Effector memory CD8-positive, alpha-beta T cell (primary cell): ENCODE data around the gene ZNFX1.

Experiments
- ATAC-seq: fragments of 150-1000 bp; cut with Tn5 transposase; replicated peaks from 2 replicates; pipeline ENCODE4 v1.10.0; 2021; ENCODE audit warnings: mild to moderate bottlenecking, moderate library complexity
- DNase-seq, 3 experiments: peaks; one replicate each; pipeline ENCODE4 v3.0.0; 2021
- H3K27ac Mint-ChIP-seq, 2 donors: one replicate each; pipeline ENCODE4 v1.8.0; 2022; ENCODE audit warnings: mild to moderate bottlenecking in 2 of 2, mixed read lengths in 2 of 2, moderate library complexity in 2 of 2
- H3K27me3 Mint-ChIP-seq, 2 donors: one replicate each; pipeline ENCODE4 v1.8.0; 2022; ENCODE audit warnings: mixed read lengths in 2 of 2
- H3K36me3 Mint-ChIP-seq: one replicate; pipeline ENCODE4 v1.8.0; 2022; ENCODE audit warnings: mild to moderate bottlenecking, moderate library complexity, mixed read lengths; ENCODE audit not compliant: insufficient read depth
- H3K4me1 Mint-ChIP-seq, 2 donors: one replicate each; pipeline ENCODE4 v1.8.0; 2022; ENCODE audit warnings: low read depth in 2 of 2, mixed read lengths in 2 of 2
- H3K4me3 Mint-ChIP-seq, 2 donors: one replicate each; pipeline ENCODE4 v1.8.0; 2022; ENCODE audit warnings: mild to moderate bottlenecking in 2 of 2, mixed read lengths in 2 of 2, moderate library complexity in 2 of 2
- H3K9me3 Mint-ChIP-seq, 2 donors: one replicate each; pipeline ENCODE4 v1.8.0; 2022; ENCODE audit warnings: mixed read lengths in 2 of 2

ZNFX1 gene

DNA sequence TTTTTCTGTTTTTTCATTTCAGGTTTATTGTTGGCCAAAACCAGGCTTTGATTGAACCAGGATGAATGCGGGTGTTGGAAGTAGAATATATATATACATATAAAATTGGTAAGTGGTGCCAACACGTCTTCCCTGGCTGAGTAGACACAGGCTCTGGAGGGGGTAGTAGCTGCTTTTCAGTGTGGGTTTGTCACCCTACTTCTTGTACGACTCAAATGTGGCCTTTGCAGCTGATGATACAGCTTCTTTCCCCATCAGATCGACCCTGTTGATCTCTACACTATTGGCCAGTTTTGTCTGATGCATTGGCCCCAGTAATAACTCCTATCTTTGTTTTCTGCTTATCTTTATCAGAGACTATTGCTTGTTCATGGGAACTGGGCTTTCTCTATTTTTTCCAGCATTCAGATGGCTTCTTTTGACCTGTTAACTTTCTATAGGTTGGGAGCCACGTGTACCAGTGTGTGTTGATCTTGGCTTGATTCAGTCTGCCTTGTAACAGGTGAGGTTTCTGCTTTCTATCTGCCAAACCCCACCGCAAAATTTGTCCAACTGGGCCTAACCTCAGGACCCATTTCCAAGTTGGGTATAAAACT is 2.7 kb upstream of the ZNFX1 start:
- ATAC-seq (no peak), DNase-seq (no peak)
- H3K4me3 Mint-ChIP-seq, result peak overlapping the region; percentile 86 to 94
- H3K36me3 Mint-ChIP-seq, result peaks cover 93% of the 10 kb centered on the region
- peak overlapping the region; percentile 79 to 89 for H3K27ac Mint-ChIP-seq
- peaks cover 75 to 83% of the 10 kb centered on the region in 2 donors for H3K4me1 Mint-ChIP-seq
- peaks cover 8 to 32% of the 10 kb centered on the region in 2 donors for H3K9me3 Mint-ChIP-seq
- no peaks in the 10 kb centered on the region for H3K27me3 Mint-ChIP-seq

DNA sequence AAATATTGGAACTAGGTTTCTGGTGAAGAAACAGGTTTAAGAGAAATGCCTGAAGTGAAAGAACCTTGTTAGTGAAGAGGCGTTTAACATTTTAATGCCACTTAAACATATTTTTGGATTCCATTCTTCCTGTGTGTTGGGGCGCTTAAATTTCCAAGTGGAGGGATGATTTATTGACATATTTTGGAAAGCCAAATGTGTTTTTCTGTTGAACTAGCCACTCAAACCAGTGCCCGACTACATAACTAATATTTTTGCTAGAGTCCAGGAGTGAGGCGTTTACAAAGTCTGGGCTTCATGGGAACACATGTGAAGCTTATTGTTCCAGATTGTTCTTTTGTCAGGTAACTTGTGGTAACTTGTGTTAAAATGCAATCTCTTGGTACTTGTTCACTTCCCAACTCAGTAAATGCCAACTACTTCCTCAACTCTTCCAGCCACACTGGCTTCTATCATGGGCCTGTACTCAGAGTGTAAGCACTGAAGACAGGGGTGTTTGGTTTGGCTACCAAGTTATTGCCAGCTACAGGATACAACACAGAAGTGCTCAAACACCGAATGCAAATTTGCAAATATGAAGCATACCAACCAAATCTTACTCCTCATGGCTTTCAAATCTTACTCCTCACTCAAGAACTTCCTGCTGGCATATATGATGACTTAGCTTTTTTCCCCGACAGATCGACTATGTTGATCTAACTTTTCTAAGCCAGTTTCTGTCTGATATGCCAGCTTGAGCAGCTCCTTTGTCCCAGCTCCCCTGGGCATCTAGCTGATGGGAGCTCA is 2.0 kb upstream of the ZNFX1 start:
- H3K9me3 Mint-ChIP-seq, result peaks cover 8 to 27% of the 10 kb centered on the region in 2 donors
- peaks cover 93% of the 10 kb centered on the region for H3K36me3 Mint-ChIP-seq
- DNase-seq (no peak), ATAC-seq (no peak)
- H3K4me3 Mint-ChIP-seq, result peak overlapping the region; percentile 86 to 94
- H3K27ac Mint-ChIP-seq, result peak overlapping the region; percentile 98 to 100
- H3K4me1 Mint-ChIP-seq, result peaks cover 72 to 83% of the 10 kb centered on the region in 2 donors
- H3K27me3 Mint-ChIP-seq, result no peaks in the 10 kb centered on the region

DNA sequence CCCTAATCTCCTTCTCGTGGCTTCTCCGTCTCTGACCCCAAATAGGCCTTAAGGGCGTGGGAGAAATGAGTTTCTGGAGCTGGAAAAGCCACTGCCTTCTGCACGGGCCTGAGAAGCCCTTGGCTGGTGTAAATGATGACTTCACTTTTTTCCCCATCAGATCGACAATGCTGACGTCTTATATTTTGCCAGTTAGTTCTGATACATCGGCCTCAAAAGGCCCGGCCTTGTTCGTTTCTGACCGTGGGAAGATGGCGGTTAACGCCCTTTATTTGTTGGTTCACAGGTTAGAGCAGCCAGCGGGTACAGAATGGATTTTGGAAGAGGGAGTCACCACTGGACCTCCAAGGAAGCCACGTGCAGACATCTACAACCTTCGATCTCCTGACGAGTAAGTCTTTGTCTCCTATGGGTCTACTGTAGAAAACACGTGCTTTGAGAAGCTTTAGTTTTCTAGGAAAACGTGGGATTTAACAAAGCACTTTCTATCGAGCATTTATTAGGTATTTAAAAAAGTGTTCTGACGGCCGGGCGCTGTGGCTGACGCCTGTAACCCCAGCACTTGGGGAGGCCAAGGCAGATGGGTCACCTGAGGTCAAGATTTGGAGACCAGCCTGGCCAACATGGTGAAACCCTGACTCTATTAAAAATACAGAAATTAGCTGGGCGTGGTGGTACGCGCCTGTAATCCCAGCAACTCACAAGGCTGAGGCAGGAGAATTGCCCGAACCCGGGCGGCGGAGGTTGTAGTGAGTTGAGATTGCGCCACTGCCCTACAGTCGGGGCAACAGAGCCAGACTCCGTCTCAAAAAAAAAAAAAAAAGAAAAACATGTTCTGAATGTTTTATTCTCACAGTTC is 1.2 kb upstream of the ZNFX1 start:
- H3K4me3 Mint-ChIP-seq, result peak overlapping the region; percentile 86 to 94
- no peaks in the 10 kb centered on the region for H3K27me3 Mint-ChIP-seq
- peaks cover 66 to 77% of the 10 kb centered on the region in 2 donors for H3K4me1 Mint-ChIP-seq
- ATAC-seq (peak; percentile 0), DNase-seq (peak in 2 of 3 experiments; percentile 30 to 36)
- peaks cover 5 to 25% of the 10 kb centered on the region in 2 donors for H3K9me3 Mint-ChIP-seq
- peaks cover 91% of the 10 kb centered on the region for H3K36me3 Mint-ChIP-seq
- peak overlapping the region; percentile 98 to 100 for H3K27ac Mint-ChIP-seq

DNA sequence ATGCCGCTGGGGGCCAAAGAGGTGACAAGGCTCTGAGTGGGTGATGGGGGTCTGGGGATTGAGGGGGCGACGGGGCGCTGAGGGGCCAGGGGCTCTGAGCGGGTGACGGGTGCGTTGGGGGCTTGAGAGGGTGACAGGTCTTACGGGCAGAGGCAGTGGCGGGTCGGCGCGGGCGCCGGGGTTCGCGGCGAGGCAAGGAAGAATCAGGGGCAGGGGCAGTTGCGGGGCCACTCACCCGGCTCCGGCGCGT is 146 bp downstream of the ZNFX1 start:
- DNase-seq (no peak), ATAC-seq (no peak)
- H3K36me3 Mint-ChIP-seq, result peaks cover 90% of the 10 kb centered on the region
- H3K4me1 Mint-ChIP-seq, result peaks cover 54 to 64% of the 10 kb centered on the region in 2 donors
- H3K27me3 Mint-ChIP-seq, result no peaks in the 10 kb centered on the region
- H3K4me3 Mint-ChIP-seq, result peak overlapping the region; percentile 86 to 94
- H3K9me3 Mint-ChIP-seq, result peaks cover 5 to 13% of the 10 kb centered on the region in 2 donors
- peak overlapping the region; percentile 98 to 100 for H3K27ac Mint-ChIP-seq

DNA sequence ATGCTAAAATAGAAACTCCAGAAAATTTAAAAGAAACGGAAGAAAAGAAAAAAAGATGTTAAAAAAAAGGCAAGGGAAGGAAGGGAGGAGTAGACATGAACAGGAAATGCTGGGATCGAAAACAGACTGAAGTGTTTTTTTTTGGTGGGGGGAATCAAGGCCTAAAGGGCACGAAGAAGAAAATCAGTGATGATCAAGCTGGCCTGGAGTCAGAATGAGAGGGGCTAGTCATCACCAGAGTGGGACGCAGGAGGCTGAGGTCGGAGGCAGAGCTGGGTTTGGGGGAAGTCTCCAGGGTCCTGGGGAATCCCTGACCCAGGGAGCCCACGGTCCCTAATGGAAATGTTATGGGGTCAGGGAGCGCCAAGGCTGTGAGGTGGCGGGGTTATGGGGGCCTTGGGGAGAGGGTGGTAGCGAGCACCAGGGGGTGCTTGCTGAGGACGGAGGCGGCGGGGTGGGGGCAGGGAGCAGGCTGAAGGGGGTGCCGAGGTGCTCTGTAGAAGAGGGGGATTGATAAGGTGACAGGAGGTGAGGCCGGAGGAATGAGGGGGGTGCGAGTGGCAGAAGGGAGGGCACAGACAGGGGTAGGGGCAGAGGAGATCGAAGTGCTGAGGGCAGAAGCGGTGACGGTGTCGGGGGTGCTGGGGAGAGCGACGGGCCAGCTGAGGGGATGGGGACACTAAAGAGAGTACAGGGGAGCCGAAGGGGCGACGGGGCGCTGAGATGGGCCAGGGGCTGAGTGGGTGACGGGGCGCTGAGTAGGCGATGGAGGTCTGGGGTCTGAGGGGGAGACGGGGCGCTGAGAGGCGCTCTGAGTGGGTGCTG is 684 bp downstream of the ZNFX1 start:
- H3K4me3 Mint-ChIP-seq, result peak overlapping the region; percentile 86 to 94
- peaks cover 90% of the 10 kb centered on the region for H3K36me3 Mint-ChIP-seq
- DNase-seq (no peak), ATAC-seq (no peak)
- H3K4me1 Mint-ChIP-seq, result peaks cover 52 to 58% of the 10 kb centered on the region in 2 donors
- peaks cover 5 to 7% of the 10 kb centered on the region in 2 donors for H3K9me3 Mint-ChIP-seq
- H3K27me3 Mint-ChIP-seq, result no peaks in the 10 kb centered on the region
- peak overlapping the region; percentile 98 to 100 for H3K27ac Mint-ChIP-seq

- peak overlapping the region; percentile 86 to 94 for H3K4me3 Mint-ChIP-seq
- peaks cover 89% of the 10 kb centered on the region for H3K36me3 Mint-ChIP-seq
- peak overlapping the region; percentile 98 to 100 for H3K27ac Mint-ChIP-seq
- no peaks in the 10 kb centered on the region for H3K27me3 Mint-ChIP-seq
- peaks cover 51 to 55% of the 10 kb centered on the region in 2 donors for H3K4me1 Mint-ChIP-seq
- H3K9me3 Mint-ChIP-seq, result peaks cover 2 to 5% of the 10 kb centered on the region in 2 donors
- DNase-seq, result peak in 1 of 3 experiments; percentile 24
- ATAC-seq, result peak; percentile 12
Measured at GRCh38 chr20:49276161-49276960, 1.5 kb downstream of the ZNFX1 start.

DNA sequence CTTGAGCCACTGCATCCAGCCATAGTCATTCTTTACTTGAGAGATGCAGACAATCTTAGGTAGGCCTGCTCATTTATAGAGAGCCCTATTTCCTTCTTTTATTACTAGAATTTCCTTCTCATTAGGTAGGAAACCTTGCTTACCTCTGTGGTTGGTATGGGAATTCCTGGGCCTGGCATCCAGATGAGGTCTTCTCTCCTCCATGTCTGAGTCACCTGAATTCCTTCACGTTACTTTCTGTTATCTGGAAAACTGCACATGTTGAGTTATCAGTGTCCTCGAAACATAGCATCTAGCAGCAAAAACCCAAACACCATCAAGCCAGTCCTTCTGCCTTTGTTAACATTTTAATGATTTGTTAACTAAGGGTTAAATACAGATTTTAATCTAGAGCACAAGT is 2.2 kb downstream of the ZNFX1 start:
- Mint-ChIP-seq H3K4me1 (peaks cover 49 to 55% of the 10 kb centered on the region in 2 donors), H3K27me3 (no peaks in the 10 kb centered on the region), H3K4me3 (peak overlapping the region; percentile 86 to 94), H3K9me3 (no peaks in the 10 kb centered on the region), H3K36me3 (peaks cover 89% of the 10 kb centered on the region), H3K27ac (peak overlapping the region; percentile 98 to 100)
- no peak for ATAC-seq
- DNase-seq, result no peak

- no peak for ATAC-seq
- no peak for DNase-seq
- Mint-ChIP-seq H3K9me3 (no peaks in the 10 kb centered on the region), H3K27ac (peak overlapping the region; percentile 98 to 100), H3K36me3 (peaks cover 89% of the 10 kb centered on the region), H3K27me3 (no peaks in the 10 kb centered on the region), H3K4me3 (peak overlapping the region; percentile 86 to 94), H3K4me1 (peaks cover 50 to 57% of the 10 kb centered on the region in 2 donors)
Measured at GRCh38 chr20:49275216-49275615, 2.6 kb downstream of the ZNFX1 start.

DNA sequence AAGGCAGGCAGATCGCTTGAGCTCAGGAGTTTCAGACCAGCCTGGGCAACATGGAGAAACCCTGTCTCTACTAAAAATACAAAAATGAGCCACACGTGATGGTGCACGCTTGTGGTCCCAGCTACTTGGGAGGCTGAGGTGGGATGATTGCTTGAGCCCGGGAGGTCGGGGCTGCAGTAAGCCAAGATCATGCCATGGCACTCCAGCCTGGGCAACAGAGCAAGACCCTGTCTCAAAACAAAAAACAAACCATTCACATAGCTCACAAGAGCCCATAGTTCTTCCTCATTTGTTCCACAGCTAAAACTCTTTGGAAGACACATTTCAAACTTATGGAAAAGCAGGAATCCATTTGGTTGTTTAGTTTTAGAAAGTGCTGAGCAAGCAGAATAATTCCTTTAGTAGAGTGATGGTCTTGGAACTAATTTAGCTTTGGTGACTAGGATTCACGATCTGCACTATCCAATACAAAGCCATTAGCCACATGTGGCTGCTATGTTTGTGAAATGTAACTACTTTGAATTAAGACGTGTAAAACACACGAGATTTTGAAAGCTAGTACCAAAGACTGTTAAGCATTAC is 4.1 kb downstream of the ZNFX1 start:
- Mint-ChIP-seq H3K27me3 (no peaks in the 10 kb centered on the region), H3K36me3 (peaks cover 89% of the 10 kb centered on the region), H3K4me1 (peaks cover 52 to 59% of the 10 kb centered on the region in 2 donors), H3K27ac (no peak overlapping the region), H3K9me3 (no peaks in the 10 kb centered on the region), H3K4me3 (no peak overlapping the region)
- DNase-seq (no peak), ATAC-seq (no peak)

DNA sequence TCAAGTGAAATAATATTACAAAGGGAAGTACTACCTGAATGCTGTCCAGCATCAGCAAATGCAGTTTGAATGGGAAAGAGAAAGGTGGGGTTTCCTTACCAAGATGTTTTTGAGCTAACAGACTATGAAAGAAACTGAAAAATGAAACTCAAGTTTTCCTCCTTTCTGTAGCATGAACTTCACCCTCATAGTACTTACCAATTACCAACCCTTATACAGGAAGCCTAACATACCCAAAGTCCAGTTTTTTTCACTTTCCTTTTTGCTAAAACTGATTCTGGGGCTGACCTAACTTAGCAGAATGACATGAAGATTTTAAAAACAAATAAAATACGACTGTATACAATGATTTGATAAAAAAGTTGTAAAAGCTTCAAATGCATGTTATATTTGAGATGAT is 5.2 kb downstream of the ZNFX1 start:
- Mint-ChIP-seq H3K4me1 (peaks cover 54 to 63% of the 10 kb centered on the region in 2 donors), H3K27ac (no peak overlapping the region), H3K36me3 (peaks cover 84% of the 10 kb centered on the region), H3K27me3 (no peaks in the 10 kb centered on the region), H3K4me3 (peak overlapping the region in 1 of 2 donors; percentile 44), H3K9me3 (no peaks in the 10 kb centered on the region)
- ATAC-seq (no peak), DNase-seq (no peak)

- Mint-ChIP-seq H3K27ac (peak overlapping the region in 1 of 2 donors; percentile 61), H3K9me3 (no peaks in the 10 kb centered on the region), H3K4me3 (peak overlapping the region; percentile 81), H3K27me3 (no peaks in the 10 kb centered on the region), H3K4me1 (peaks cover 51 to 62% of the 10 kb centered on the region in 2 donors), H3K36me3 (peaks cover 87% of the 10 kb centered on the region)
- DNase-seq (no peak), ATAC-seq (no peak)
Measured at GRCh38 chr20:49270736-49271135, 7.1 kb downstream of the ZNFX1 start.

GRCh38 chr20:49270177-49270576 is 7.7 kb downstream of the ZNFX1 start:
- peak overlapping the region in 1 of 2 donors; percentile 61 for H3K27ac Mint-ChIP-seq
- no peaks in the 10 kb centered on the region for H3K9me3 Mint-ChIP-seq
- no peak for DNase-seq
- H3K4me3 Mint-ChIP-seq, result peak overlapping the region; percentile 81
- peaks cover 51 to 58% of the 10 kb centered on the region in 2 donors for H3K4me1 Mint-ChIP-seq
- ATAC-seq, result no peak
- no peaks in the 10 kb centered on the region for H3K27me3 Mint-ChIP-seq
- peaks cover 87% of the 10 kb centered on the region for H3K36me3 Mint-ChIP-seq
